IPS DF 19.7 (cell line): Measurements from ENCODE around the gene PLVAP.

Experiments used
- DNase-seq: peaks from one replicate; pipeline ENCODE4 v3.0.0-alpha.2; 2013; ENCODE audit warnings: low read depth, low spot score

The PLVAP gene

GRCh38 chr19:17357724-17358123 is 19.4 kb downstream of the PLVAP start:
- no peak for DNase-seq

GRCh38 chr19:17357078-17357666 is 20.0 kb downstream of the PLVAP start:
- no peak for DNase-seq

DNA sequence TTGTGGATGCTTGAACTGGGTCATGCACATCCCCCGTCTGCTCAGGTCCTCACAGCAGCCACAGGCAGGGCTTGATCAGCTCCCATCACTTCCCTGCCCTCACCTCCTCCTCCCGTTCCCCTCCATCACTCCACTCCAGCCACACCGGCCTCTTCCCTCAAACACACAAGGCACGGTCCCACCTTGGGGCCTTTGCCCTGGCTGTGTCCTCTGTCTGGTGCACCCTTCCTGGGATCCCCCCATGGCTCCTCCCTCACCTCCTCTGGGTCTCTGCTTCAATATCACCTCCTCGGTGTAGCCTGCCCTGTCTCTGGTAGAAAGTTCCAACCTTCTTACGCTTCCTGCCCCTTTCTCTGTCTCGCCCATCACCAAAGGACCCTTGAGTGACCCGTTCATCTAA is 23.8 kb downstream of the PLVAP start:
- no peak for DNase-seq

GRCh38 chr19:17352608-17353280 is 24.4 kb downstream of the PLVAP start:
- DNase-seq, result no peak

DNA sequence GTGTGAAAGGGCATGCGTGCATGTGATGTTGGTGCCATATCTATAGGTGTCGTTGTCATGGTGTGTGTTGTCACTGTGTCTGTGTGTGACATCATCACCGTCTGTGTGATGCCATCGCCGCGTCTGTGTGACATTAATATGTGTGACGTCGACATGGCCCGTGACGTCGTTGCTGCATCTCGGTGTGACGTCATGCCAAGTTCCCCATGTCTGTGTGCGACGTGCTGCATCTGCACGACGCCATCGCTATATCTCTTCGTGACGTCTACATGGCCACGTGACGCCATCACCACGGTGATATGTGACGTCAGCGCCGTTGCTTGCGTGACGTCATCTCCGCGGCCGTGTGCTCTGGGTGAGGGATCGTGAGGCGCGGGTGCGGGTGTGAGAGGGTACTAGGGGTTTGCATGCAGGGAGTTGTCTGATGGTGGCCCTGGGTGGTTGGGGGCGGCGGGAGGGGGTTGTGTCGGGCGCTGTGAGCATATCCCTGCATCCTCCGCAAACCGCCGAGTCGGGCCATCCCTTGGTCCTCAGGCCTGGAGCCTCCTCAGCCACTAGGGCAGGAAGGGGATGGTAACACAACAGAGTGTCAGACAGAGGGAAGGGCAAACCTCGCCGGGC is 25.2 kb downstream of the PLVAP start:
- no peak for DNase-seq

DNA sequence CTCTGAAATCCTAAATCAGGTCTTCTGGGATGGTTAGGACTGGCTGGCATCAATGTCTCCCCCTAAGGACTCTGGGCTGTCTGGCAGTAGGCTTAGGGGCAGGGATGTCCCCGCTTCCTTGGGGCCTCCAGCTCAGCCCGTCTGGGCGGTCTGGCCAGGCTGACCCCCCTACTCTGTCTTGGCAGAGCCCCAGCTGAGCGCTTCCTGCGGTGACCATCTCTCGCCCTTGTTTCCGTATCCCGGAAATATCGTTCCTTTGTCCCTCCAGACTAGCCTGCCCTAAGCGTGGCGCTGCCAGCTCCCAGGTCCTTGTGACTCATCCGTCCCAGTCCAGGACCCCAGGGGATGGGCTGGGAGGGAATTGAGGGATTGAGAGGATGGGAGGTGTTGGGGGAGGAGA is 28.4 kb downstream of the PLVAP start:
- DNase-seq, result no peak

- DNase-seq, result no peak
Measured at GRCh38 chr19:17347877-17348276, 29.3 kb downstream of the PLVAP start.

- no peak for DNase-seq
Measured at GRCh38 chr19:17347361-17347760, 29.8 kb downstream of the PLVAP start.

- DNase-seq, result no peak
Measured at GRCh38 chr19:17346109-17346671, 31.0 kb downstream of the PLVAP start.

DNA sequence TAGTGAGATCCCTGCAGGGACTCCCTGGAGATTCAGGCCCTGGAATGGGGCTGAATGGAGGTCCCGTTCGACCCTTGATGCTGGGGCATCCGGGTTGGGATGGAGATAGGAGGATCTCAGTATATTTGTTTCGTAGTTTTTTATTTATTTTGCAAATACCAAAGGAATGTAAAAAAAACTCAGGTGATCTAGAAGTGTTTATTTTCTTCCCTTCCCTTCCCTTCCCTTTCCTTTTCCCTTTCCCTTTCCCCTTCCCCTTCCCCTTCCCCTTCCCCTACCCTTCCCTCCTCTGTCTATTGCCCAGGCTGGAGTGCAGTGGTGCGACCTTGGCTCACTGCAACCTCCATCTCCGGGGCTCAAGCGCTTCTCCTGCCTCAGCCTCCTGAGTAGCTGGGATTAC is 35.3 kb downstream of the PLVAP start:
- no peak for DNase-seq

- DNase-seq, result no peak
Measured at GRCh38 chr19:17341386-17341785, 35.8 kb downstream of the PLVAP start.

DNA sequence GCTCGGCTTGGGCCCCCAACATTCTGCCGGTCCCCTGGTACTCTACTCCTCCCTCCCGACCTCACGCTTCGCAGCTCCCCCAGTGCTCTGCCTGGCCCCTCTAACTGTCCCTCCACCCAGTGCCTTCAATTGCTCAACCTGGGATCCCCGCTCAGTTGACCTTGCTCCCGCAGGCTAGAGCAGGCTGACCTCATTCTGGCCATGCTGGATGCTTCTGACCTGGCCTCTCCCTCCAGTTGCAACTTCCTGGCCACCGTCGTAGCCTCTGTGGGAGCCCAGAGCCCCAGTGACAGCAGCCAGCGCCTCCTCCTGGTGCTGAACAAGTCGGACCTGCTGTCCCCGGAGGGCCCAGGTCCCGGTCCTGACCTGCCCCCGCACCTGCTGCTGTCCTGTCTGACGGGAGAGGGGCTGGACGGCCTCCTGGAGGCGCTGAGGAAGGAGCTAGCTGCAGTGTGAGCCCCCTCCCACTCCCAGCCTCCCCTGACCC is 36.2 kb downstream of the PLVAP start:
- no peak for DNase-seq

DNA sequence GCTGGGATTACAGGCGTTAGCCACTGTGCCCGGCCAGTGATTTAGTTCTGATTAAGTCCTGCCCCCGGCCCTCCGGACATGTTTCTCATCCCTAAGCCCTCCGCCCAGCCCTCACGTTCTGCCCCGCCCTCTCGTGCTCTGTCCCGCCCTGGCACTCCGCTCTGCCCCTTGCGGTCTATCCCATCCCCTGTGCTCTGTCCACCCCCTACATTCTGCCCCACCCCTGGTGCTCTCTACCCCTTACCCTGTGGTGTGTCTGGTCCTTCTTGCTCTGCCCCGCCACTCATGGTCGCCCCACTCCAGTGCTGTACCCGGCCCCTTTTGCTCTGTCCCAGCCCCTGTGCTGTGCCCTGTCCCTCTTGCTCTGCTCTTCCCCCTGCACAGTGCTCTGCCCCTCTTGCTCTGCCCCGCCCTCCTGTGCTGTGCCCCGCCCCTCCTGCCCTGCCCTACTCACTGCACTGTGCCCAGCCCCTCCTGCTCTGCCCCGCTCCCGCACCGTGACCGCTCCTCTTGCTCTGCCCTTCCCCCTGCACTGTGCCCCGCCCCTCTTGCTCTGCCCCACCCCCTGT is 36.8 kb downstream of the PLVAP start:
- DNase-seq, result no peak

GRCh38 chr19:17339088-17339741 is 37.9 kb downstream of the PLVAP start:
- DNase-seq, result no peak

- DNase-seq, result no peak
Measured at GRCh38 chr19:17338433-17339078, 38.6 kb downstream of the PLVAP start.

GRCh38 chr19:17337675-17338432 is 39.3 kb downstream of the PLVAP start:
- no peak for DNase-seq

- peak; percentile 98 for DNase-seq
Measured at GRCh38 chr19:17336872-17337674, 40.1 kb downstream of the PLVAP start, which contains the start of gene GTPBP3. Gene GTPBP3 (plus strand): TSS chr19:17337553. CDS start chr19:17337612, 59 bp downstream.

GRCh38 chr19:17335575-17335974 is 41.6 kb downstream of the PLVAP start:
- DNase-seq, result no peak
